GM18507 (cell line): ENCODE results near the gene LRRFIP2.
"Not testable (repeated sequence)": the region's sequence is repeated elsewhere in the genome, so short reads cannot be mapped to it uniquely, and the experiment has no call there.

Source experiments
- DNase-seq: peaks from one replicate; pipeline ENCODE4 v3.0.0; 2011; ENCODE audit warnings: low read depth; ENCODE audit not compliant: insufficient read length; ENCODE audit errors: extremely low spot score
- FAIRE-seq: peaks from 2 replicates; lab custom pipeline; 2011; peaks lifted over from hg19 to GRCh38; lab: Jason Lieb, UNC

The LRRFIP2 gene

GRCh38 chr3:37124435-37124834 is 49.9 kb downstream of the LRRFIP2 start:
- FAIRE-seq = no peak
- DNase-seq = no peak

GRCh38 chr3:37123292-37123691 is 51.1 kb downstream of the LRRFIP2 start:
- FAIRE-seq (no peak), DNase-seq (no peak)

GRCh38 chr3:37122069-37122468 is 52.3 kb downstream of the LRRFIP2 start:
- DNase-seq, FAIRE-seq: not testable (repeated sequence)

- no peak for FAIRE-seq
These were observed 56.2 kb downstream of the LRRFIP2 start for GRCh38 chr3:37118163-37118562.

GRCh38 chr3:37117548-37117947 is 56.8 kb downstream of the LRRFIP2 start:
- FAIRE-seq (no peak), DNase-seq (no peak)

More at GRCh38 chr3:37118163-37118562, 56.2 kb downstream of the LRRFIP2 start:
- DNase-seq = no peak

GRCh38 chr3:37116998-37117397 is 57.4 kb downstream of the LRRFIP2 start:
- FAIRE-seq (no peak), DNase-seq (no peak)

GRCh38 chr3:37115446-37115845 is 58.9 kb downstream of the LRRFIP2 start:
- DNase-seq (no peak), FAIRE-seq (peak; percentile 45)

GRCh38 chr3:37114251-37115145 is 59.9 kb downstream of the LRRFIP2 start:
- DNase-seq = no peak
- FAIRE-seq = no peak

- no peak for DNase-seq
- FAIRE-seq = no peak
These were observed 61.4 kb downstream of the LRRFIP2 start for GRCh38 chr3:37112987-37113386.

- FAIRE-seq = no peak
These were observed 63.2 kb downstream of the LRRFIP2 start for GRCh38 chr3:37111199-37111598.

GRCh38 chr3:37107846-37108245 is 66.5 kb downstream of the LRRFIP2 start:
- DNase-seq (no peak), FAIRE-seq (no peak)

More at GRCh38 chr3:37111199-37111598, 63.2 kb downstream of the LRRFIP2 start:
- DNase-seq = no peak

- FAIRE-seq (no peak), DNase-seq (no peak)
These were observed 71.1 kb downstream of the LRRFIP2 start for GRCh38 chr3:37103103-37103808.

- DNase-seq (no peak), FAIRE-seq (no peak)
These were observed 74.0 kb downstream of the LRRFIP2 start for GRCh38 chr3:37100411-37100810.

GRCh38 chr3:37099469-37099868 is 74.9 kb downstream of the LRRFIP2 start:
- FAIRE-seq = no peak
- DNase-seq = no peak

GRCh38 chr3:37098884-37099283 is 75.5 kb downstream of the LRRFIP2 start:
- no peak for DNase-seq
- no peak for FAIRE-seq

GRCh38 chr3:37097776-37098175 is 76.6 kb downstream of the LRRFIP2 start:
- no peak for DNase-seq
- FAIRE-seq = peak; percentile 38

- DNase-seq (no peak), FAIRE-seq (no peak)
These were observed 77.4 kb downstream of the LRRFIP2 start for GRCh38 chr3:37096975-37097374.

- DNase-seq (no peak), FAIRE-seq (no peak)
These were observed 78.1 kb downstream of the LRRFIP2 start for GRCh38 chr3:37096288-37096687.

GRCh38 chr3:37094636-37095035 is 79.7 kb downstream of the LRRFIP2 start:
- DNase-seq (no peak), FAIRE-seq (no peak)

- FAIRE-seq = no peak
- DNase-seq = no peak
These were observed 80.9 kb downstream of the LRRFIP2 start for GRCh38 chr3:37093481-37093880.

GRCh38 chr3:37092484-37092883 is 81.9 kb downstream of the LRRFIP2 start:
- FAIRE-seq (no peak), DNase-seq (no peak)
